ENCODE results near the gene NPHP4. TPM values are rescaled to one million over a fixed set of nuclear protein-coding genes. Genes with fewer than 3 reads are reported as not detected.
"Not testable (repeated sequence)": the region's sequence is repeated elsewhere in the genome, so short reads cannot be mapped to it uniquely, and the experiment has no call there.

Gene NPHP4
- total RNA-seq, 1 experiment from 2014 or later, result 18.8 TPM

DNA sequence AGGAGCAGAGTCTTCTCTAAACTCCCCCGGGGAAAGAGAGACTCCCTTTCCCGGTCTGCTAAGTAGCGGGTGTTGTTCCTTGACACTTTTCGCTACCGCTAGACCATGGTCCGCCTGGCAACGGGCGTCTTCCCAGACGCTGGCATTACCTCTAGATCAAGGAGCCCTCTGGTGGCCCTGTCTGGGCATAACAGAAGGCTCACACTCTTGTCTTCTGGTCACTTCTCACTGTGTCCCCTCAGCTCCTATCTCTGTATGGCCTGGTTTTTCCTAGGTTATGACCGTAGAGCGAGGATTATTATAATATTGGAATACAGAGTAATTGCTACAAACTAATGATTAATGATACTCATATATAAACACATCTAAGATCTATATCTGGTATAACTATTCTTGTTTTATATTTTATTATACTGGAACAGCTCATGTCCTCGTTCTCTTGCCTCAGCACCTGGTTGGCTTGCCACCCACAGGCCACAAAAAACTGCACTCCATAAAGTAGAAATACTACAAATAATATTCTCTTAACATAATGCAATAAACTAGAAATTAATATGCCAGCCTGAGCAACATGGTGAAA, 98.4 kb downstream of the NPHP4 start:
- H3K4me2 ChIP-seq (ENCODE audit: low read length); H2AFZ ChIP-seq (ENCODE audit: low read length); BruUV-seq (replicated peaks); POLR2A ChIA-PET (ENCODE audit: unreplicated experiment); H3K9me2 ChIP-seq (replicated peaks; ENCODE audit: low read length); H3K27ac ChIP-seq (ENCODE audit: low read length); H3K36me3 ChIP-seq (ENCODE audit: low read depth, low read length); H3K4me3 ChIP-seq (ENCODE audit: low read length); H3K79me2 ChIP-seq (ENCODE audit: low read length); CTCF ChIA-PET; H3K9me3 ChIP-seq (ENCODE audit: low read length); H3K9ac ChIP-seq (ENCODE audit: low read length); H3K4me1 ChIP-seq (ENCODE audit: insufficient read depth, low read length); H4K20me1 ChIP-seq (ENCODE audit: low read length); DNase-seq; H3F3A ChIP-seq (ENCODE audit: low read length, unreplicated experiment); H3K27me3 ChIP-seq (ENCODE audit: low read length); ATAC-seq: not testable (repeated sequence)
- intact Hi-C loops (cut with micrococcal nuclease), result loop anchor here (5.0 kb wide), 1 partner anchor 1981 kb away; no protein-coding TSS in a partner anchor
- peak; percentile 55; the same call in 1 of the 2 replicates for TF ChIP-seq CTCF (conservative IDR thresholded peaks at IDR 0.05; ENCODE audit: low read depth, low read length)

DNA sequence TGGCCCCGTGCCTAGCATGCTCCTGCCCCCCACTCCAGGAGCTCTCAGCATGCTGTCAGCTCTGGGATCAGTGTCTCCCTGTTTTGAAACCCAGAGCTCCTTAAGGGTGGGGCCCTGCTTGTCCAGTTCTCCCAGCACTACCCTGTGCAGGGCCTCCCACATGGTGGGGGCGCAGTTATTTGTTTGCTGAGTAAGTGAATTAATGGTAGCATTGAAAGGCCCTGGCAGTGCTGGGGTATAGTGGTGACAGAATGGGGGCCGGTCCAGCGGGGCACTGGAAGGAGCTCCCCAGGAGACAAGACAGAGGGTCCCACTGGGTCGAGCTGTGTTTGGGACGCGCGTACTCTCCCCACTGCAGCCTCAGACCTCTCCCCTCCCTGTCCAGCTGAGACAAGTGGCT, 99.9 kb downstream of the NPHP4 start:
- ChIA-PET POLR2A (ENCODE audit: unreplicated experiment) (no interaction called here), CTCF (no interaction called here)
- Histone ChIP-seq H3K27ac (ENCODE audit: low read length) (no peak overlapping the region), H4K20me1 (ENCODE audit: low read length) (no peaks in the 10 kb centered on the region), H2AFZ (ENCODE audit: low read length) (no peak overlapping the region), H3K4me3 (ENCODE audit: low read length) (no peak overlapping the region), H3K9ac (ENCODE audit: low read length) (no peak overlapping the region), H3K9me2 (replicated peaks; ENCODE audit: low read length) (no peaks in the 10 kb centered on the region), H3K79me2 (ENCODE audit: low read length) (no peaks in the 10 kb centered on the region), H3K36me3 (ENCODE audit: low read depth, low read length) (peaks cover 5% of the 10 kb centered on the region; the same call in 1 of the 2 replicates), H3F3A (ENCODE audit: low read length, unreplicated experiment) (no peaks in the 10 kb centered on the region), H3K27me3 (ENCODE audit: low read length) (no peaks in the 10 kb centered on the region), H3K4me1 (ENCODE audit: insufficient read depth, low read length) (no peaks in the 10 kb centered on the region), H3K9me3 (ENCODE audit: low read length) (no peaks in the 10 kb centered on the region), H3K4me2 (ENCODE audit: low read length) (no peak overlapping the region)
- ATAC-seq (no peak), DNase-seq (no peak)
- TF ChIP-seq EZH2phosphoT487 (IDR thresholded peaks at IDR 0.05; ENCODE audit: borderline replicate concordance, low read length), result no peak
- TF ChIP-seq CTCF (conservative IDR thresholded peaks at IDR 0.05; ENCODE audit: low read depth, low read length), result no peak
- TF ChIP-seq EZH2 (IDR thresholded peaks at IDR 0.05; ENCODE audit: low read length, unreplicated experiment), result no peak
- intact Hi-C loops (cut with micrococcal nuclease), result loop anchor here (5.0 kb wide), 1 partner anchor 1980 kb away; no protein-coding TSS in a partner anchor
- BruUV-seq (replicated peaks), result no TSS peak

GRCh38 chr1:5891736-5892135, 100.5 kb downstream of the NPHP4 start:
- no peak for TF ChIP-seq EZH2phosphoT487 (IDR thresholded peaks at IDR 0.05; ENCODE audit: borderline replicate concordance, low read length)
- TF ChIP-seq CTCF (conservative IDR thresholded peaks at IDR 0.05; ENCODE audit: low read depth, low read length), result no peak
- TF ChIP-seq EZH2 (IDR thresholded peaks at IDR 0.05; ENCODE audit: low read length, unreplicated experiment), result no peak
- H3K27ac ChIP-seq (ENCODE audit: low read length), result no peak overlapping the region
- ATAC-seq (no peak), DNase-seq (no peak)
- BruUV-seq (replicated peaks), result no TSS peak
- no peak overlapping the region for H3K4me3 ChIP-seq (ENCODE audit: low read length)
- ChIA-PET CTCF (no interaction called here), POLR2A (ENCODE audit: unreplicated experiment) (no interaction called here)
- H3K36me3 ChIP-seq (ENCODE audit: low read depth, low read length), result peaks cover 1% of the 10 kb centered on the region; the same call in 1 of the 2 replicates
- no peaks in the 10 kb centered on the region for H3K9me3 ChIP-seq (ENCODE audit: low read length)
- H3K27me3 ChIP-seq (ENCODE audit: low read length), result no peaks in the 10 kb centered on the region
- H3K79me2 ChIP-seq (ENCODE audit: low read length), result no peaks in the 10 kb centered on the region
- no peaks in the 10 kb centered on the region for H4K20me1 ChIP-seq (ENCODE audit: low read length)
- H3K9ac ChIP-seq (ENCODE audit: low read length), result no peak overlapping the region
- no peaks in the 10 kb centered on the region for H3K4me1 ChIP-seq (ENCODE audit: insufficient read depth, low read length)
- no peak overlapping the region for H3K4me2 ChIP-seq (ENCODE audit: low read length)
- H3K9me2 ChIP-seq (replicated peaks; ENCODE audit: low read length), result no peaks in the 10 kb centered on the region
- no peaks in the 10 kb centered on the region for H3F3A ChIP-seq (ENCODE audit: low read length, unreplicated experiment)
- H2AFZ ChIP-seq (ENCODE audit: low read length), result no peak overlapping the region
- intact Hi-C loops (cut with micrococcal nuclease), result loop anchor here (5.0 kb wide), 1 partner anchor 1979 kb away; no protein-coding TSS in a partner anchor
